22Rv1 (cell line): ENCODE data around the gene XG.

ENCODE experiments used
- ZFX ChIP-seq: fragments of 450-650 bp; IDR thresholded peaks from 2 replicates; pipeline ENCODE4 v1.6.1; 2017; ENCODE audit warnings: antibody characterized with exemption, borderline replicate concordance
- TF ChIP-seq, protein P1 (sequence below): fragments of 450-650 bp; IDR thresholded peaks from 2 replicates; pipeline ENCODE4 v1.5.1; 2017; ENCODE audit warnings: mild to moderate bottlenecking

DNA sequence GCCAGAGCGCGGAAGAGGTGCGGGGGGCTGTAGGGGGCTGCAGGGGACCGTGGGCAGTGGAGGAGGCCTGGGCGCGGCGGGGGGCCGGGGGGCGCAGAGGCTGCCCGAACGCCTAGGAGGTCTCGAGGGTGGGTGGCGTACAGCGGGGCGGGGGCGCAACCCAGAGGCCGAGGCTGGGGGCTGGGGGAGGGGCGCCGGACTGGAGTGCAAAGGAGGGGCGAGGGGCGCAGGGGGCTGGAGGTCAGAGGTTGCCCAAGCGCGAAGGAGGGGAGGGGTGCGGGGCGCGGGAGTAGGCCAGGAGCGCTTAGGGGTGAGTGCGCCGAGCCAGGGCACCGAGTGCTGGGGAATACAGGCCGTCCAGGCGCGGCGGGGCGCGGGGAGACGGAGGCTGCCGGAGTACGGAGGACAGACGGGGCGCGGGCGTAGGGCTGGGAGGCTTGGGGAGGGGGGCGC is 77.1 kb downstream of the XG start:
- TF ChIP-seq, protein P1, sequence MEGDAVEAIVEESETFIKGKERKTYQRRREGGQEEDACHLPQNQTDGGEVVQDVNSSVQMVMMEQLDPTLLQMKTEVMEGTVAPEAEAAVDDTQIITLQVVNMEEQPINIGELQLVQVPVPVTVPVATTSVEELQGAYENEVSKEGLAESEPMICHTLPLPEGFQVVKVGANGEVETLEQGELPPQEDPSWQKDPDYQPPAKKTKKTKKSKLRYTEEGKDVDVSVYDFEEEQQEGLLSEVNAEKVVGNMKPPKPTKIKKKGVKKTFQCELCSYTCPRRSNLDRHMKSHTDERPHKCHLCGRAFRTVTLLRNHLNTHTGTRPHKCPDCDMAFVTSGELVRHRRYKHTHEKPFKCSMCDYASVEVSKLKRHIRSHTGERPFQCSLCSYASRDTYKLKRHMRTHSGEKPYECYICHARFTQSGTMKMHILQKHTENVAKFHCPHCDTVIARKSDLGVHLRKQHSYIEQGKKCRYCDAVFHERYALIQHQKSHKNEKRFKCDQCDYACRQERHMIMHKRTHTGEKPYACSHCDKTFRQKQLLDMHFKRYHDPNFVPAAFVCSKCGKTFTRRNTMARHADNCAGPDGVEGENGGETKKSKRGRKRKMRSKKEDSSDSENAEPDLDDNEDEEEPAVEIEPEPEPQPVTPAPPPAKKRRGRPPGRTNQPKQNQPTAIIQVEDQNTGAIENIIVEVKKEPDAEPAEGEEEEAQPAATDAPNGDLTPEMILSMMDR: no peak
- TF ChIP-seq ZFX: no peak
